ENCODE data around the gene MAGI2. TPM values are rescaled to one million over a fixed set of nuclear protein-coding genes. Genes with fewer than 3 reads are reported as not detected.

The MAGI2 gene
- total RNA-seq, 1 experiment from 2014 or later, result 0.22 TPM

- Histone ChIP-seq H3K27me3 (ENCODE audit: insufficient read depth, low read length) (peaks cover 23% of the 10 kb centered on the region; the same call in 1 of the 2 replicates), H3K4me3 (replicated peaks in 1 of 2; ENCODE audit: low read depth in 1 of 2, low read length in 2 of 2) (no peak overlapping the region), H3K36me3 (ENCODE audit: control insufficient read depth in 1 of 2, insufficient read depth in 2 of 2, low read length in 2 of 2) (no peaks in the 10 kb centered on the region), H3K9me3 (ENCODE audit: control insufficient read depth in 1 of 2, insufficient read depth in 1 of 2, low read depth in 1 of 2, low read length in 2 of 2) (no peaks in the 10 kb centered on the region), H2AFZ (ENCODE audit: low read depth, low read length, poor library complexity, severe bottlenecking) (no peak overlapping the region), H3K9me2 (ENCODE audit: insufficient read depth) (no peaks in the 10 kb centered on the region), H3K4me2 (ENCODE audit: low read length) (no peak overlapping the region), H3K4me1 (ENCODE audit: control insufficient read depth in 1 of 2, insufficient read depth in 2 of 2, low read length in 2 of 2) (no peaks in the 10 kb centered on the region), H3K79me2 (ENCODE audit: insufficient read depth, low read length) (no peaks in the 10 kb centered on the region), H3K27ac (ENCODE audit: low read depth, low read length) (no peak overlapping the region), H4K20me1 (ENCODE audit: insufficient read depth) (no peaks in the 10 kb centered on the region), H3K9ac (ENCODE audit: low read length) (no peak overlapping the region)
- ChIA-PET RAD21 (ENCODE audit: low non-redundant PET in 1 of 2, low total read pairs in 2 of 2, uncharacterized antibody in 2 of 2, unreplicated experiment in 2 of 2) (no interaction called here), CTCF (no interaction called here), POLR2A (no interaction called here)
- no TSS peak for BruUV-seq (replicated peaks)
- intact Hi-C loops (cut with micrococcal nuclease), result no loop called here
- TF ChIP-seq SP1 (IDR thresholded peaks at IDR 0.05; ENCODE audit: low read depth), result no peak
- TF ChIP-seq EGR1 (IDR thresholded peaks at IDR 0.05; ENCODE audit: low read depth), result no peak
- TF ChIP-seq, protein P1, sequence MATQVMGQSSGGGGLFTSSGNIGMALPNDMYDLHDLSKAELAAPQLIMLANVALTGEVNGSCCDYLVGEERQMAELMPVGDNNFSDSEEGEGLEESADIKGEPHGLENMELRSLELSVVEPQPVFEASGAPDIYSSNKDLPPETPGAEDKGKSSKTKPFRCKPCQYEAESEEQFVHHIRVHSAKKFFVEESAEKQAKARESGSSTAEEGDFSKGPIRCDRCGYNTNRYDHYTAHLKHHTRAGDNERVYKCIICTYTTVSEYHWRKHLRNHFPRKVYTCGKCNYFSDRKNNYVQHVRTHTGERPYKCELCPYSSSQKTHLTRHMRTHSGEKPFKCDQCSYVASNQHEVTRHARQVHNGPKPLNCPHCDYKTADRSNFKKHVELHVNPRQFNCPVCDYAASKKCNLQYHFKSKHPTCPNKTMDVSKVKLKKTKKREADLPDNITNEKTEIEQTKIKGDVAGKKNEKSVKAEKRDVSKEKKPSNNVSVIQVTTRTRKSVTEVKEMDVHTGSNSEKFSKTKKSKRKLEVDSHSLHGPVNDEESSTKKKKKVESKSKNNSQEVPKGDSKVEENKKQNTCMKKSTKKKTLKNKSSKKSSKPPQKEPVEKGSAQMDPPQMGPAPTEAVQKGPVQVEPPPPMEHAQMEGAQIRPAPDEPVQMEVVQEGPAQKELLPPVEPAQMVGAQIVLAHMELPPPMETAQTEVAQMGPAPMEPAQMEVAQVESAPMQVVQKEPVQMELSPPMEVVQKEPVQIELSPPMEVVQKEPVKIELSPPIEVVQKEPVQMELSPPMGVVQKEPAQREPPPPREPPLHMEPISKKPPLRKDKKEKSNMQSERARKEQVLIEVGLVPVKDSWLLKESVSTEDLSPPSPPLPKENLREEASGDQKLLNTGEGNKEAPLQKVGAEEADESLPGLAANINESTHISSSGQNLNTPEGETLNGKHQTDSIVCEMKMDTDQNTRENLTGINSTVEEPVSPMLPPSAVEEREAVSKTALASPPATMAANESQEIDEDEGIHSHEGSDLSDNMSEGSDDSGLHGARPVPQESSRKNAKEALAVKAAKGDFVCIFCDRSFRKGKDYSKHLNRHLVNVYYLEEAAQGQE (IDR thresholded peaks at IDR 0.05; ENCODE audit: low read depth), result no peak
- TF ChIP-seq ZNF274 (IDR thresholded peaks at IDR 0.05; ENCODE audit: low read depth, low read length), result no peak
- no peak for TF ChIP-seq EZH2 (IDR thresholded peaks at IDR 0.05)
- TF ChIP-seq, protein P2, sequence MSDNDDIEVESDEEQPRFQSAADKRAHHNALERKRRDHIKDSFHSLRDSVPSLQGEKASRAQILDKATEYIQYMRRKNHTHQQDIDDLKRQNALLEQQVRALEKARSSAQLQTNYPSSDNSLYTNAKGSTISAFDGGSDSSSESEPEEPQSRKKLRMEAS (IDR thresholded peaks at IDR 0.05), result no peak
- no peak for TF ChIP-seq POLR2A (IDR thresholded peaks at IDR 0.05; ENCODE audit: borderline replicate concordance, extremely low read depth, insufficient read depth, insufficient read length)
- no peak for TF ChIP-seq ZFX (IDR thresholded peaks at IDR 0.05)
- TF ChIP-seq CEBPB (IDR thresholded peaks at IDR 0.05; ENCODE audit: low read depth), result no peak
- no peak for TF ChIP-seq SIN3A (IDR thresholded peaks at IDR 0.05; ENCODE audit: low read depth)
- no peak for TF ChIP-seq SRF (IDR thresholded peaks at IDR 0.05; ENCODE audit: low read depth)
- TF ChIP-seq, protein P3, sequence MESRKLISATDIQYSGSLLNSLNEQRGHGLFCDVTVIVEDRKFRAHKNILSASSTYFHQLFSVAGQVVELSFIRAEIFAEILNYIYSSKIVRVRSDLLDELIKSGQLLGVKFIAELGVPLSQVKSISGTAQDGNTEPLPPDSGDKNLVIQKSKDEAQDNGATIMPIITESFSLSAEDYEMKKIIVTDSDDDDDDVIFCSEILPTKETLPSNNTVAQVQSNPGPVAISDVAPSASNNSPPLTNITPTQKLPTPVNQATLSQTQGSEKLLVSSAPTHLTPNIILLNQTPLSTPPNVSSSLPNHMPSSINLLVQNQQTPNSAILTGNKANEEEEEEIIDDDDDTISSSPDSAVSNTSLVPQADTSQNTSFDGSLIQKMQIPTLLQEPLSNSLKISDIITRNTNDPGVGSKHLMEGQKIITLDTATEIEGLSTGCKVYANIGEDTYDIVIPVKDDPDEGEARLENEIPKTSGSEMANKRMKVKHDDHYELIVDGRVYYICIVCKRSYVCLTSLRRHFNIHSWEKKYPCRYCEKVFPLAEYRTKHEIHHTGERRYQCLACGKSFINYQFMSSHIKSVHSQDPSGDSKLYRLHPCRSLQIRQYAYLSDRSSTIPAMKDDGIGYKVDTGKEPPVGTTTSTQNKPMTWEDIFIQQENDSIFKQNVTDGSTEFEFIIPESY (IDR thresholded peaks at IDR 0.05; ENCODE audit: extremely low read depth, insufficient replicate concordance, low read length), result no peak
- no peak for TF ChIP-seq ELF1 (IDR thresholded peaks at IDR 0.05; ENCODE audit: borderline replicate concordance, low read depth)
- no peak for TF ChIP-seq EZH2phosphoT487 (IDR thresholded peaks at IDR 0.05; ENCODE audit: borderline replicate concordance)
- TF ChIP-seq POLR2AphosphoS5 (IDR thresholded peaks at IDR 0.05; ENCODE audit: low read depth, low read length), result no peak
- TF ChIP-seq, protein P4, sequence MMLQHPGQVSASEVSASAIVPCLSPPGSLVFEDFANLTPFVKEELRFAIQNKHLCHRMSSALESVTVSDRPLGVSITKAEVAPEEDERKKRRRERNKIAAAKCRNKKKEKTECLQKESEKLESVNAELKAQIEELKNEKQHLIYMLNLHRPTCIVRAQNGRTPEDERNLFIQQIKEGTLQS (IDR thresholded peaks at IDR 0.05), result no peak
- TF ChIP-seq TCF7L2 (IDR thresholded peaks at IDR 0.05; ENCODE audit: borderline replicate concordance, extremely low read depth, insufficient read depth, insufficient read length), result no peak
- no peak for TF ChIP-seq YY1 (IDR thresholded peaks at IDR 0.05; ENCODE audit: extremely low read depth, insufficient replicate concordance, low read depth, low read length)
- no peak for DNase-seq (ENCODE audit: low read depth, low spot score)
- ATAC-seq, result no peak
Observed at GRCh38 chr7:78115876-78116275, 1337.6 kb downstream of the MAGI2 start.
